ENCODE data around the gene ZFHX3.

DNA sequence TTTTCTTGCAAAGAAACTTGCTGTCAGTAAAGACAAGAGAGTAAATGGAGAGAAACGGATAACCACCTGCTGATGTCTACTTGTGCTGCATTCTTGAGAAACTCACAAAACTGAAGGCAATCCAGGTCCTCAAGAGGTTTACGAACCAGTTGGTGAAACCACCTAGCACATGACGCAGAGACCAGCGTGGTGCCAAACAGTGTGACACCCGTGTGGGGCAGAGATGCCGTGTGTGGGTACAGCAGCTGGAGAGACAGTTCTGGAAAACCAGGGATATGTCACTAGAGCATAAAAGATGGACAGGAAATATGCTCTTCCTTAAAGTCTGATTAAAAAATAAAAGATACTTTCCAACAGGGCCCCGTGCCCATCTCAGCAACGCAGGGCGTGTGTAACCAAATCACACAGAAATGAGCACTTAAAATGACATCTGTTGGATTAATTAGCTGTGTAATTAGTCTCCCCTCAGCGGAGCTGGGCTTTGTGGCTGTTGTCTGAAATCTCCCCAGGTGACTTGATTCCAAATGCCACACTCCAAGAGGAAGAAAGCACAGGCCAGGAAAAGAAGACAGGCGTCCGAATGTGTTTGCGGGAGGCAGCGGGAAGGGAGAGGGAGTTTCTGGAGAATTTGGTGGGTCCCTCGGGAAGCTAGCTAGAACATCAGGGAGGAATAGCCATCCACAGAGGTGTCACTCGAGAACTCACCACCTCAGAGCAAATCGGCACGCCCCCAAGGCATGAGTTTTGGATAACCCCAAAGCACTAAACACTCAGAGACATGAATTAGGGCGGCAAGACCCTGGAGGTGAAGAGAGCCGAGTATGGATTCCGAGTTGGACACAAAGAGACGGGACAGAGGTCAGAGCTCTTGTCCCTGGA is 109.8 kb downstream of the ZFHX3 start:
- no peak for TF ChIP-seq CTCF (IDR thresholded peaks at IDR 0.05)
- no peak for TF ChIP-seq POLR2A (IDR thresholded peaks at IDR 0.05)

Data from right lobe of liver (tissue), 4 donors.